ENCODE measurements around the gene GABPB1.

GABPB1 gene

DNA sequence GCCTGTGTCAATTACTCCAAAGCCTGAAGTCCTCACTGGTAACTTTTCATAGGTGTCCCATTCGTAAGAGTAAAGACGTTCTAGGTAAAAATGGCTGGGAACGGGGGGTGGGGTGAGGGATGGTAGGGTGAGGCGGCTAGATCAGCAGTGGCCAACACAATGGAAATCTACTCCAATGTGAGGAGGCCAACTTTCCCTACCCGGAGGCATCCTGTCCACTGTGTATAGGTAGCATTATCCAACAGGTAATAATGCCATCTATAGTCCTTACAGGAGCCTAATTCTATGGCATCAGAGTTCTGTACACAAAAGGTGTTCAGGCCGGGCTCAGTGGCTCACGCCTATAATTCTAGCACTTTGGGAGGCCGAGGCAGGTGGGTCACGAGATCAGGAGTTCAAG, 118.6 kb downstream of the GABPB1 start:
- DNase-seq = no peak

- no peak for DNase-seq
Observed at GRCh38 chr15:50235794-50236193, 119.2 kb downstream of the GABPB1 start.

DNA sequence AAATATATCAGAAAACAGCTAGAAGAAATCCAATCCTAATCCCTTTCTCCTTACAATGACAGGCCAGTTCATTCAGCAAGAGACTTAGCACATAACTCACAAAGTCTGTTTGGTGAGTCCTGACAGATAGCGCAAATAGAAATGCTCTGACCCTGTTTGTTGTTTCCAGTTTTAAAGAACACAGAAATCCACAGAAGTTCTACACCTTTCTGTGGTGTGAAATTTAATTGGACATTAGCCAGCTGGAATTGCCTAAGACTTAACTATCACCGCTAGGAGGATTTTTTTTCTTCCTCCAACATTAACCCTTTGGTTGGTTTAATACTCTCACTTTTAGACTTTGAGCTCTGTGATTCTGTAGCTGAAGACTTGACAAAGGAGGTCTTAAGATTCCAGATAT, 120.2 kb downstream of the GABPB1 start:
- no peak for DNase-seq

DNA sequence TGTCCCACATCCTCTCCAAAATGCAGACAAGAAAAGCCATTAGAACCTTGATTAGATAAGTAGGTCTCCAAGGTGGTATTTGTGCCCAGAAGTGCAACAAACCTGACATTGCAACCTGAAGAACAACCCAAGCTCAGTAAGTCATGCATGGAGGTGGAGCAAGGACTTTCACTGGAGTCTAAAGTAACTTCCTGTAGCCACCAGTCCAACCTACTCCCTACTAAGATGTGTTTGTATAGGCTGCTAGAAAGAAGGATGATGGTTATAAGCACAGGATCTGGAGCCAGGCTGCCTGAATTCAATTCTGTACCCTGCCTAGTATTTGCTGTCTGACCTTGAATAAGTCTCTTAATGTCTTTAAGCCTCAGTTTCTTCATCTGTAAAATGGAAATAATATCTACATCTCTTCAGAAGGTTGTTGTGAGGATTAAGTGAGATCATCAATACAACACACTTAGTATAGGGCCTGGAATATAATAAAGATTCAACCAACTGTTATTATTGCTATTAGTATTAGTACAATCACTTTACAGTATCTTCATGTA, 121.7 kb downstream of the GABPB1 start:
- DNase-seq = no peak

GRCh38 chr15:50232791-50233190, 122.2 kb downstream of the GABPB1 start:
- DNase-seq = no peak

DNA sequence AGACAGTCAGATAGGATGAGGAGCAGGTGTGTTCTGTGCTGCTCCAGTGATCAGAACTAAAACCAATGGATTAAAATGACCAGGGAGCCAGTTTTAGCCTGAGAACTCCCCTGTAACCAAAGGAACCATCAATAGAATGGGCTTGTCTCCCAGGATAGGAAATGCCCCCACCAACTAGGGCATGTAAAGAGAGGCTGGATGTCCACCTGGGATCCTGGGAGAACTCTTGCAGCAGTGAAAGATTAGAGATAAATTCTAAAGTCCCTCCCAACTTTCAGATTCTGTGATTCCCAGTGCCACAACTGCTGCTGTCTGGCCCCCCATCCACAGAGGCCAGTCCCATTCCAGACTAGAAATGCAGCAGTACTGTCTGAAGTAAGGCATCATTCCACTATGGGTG, 123.2 kb downstream of the GABPB1 start:
- no peak for DNase-seq

DNA sequence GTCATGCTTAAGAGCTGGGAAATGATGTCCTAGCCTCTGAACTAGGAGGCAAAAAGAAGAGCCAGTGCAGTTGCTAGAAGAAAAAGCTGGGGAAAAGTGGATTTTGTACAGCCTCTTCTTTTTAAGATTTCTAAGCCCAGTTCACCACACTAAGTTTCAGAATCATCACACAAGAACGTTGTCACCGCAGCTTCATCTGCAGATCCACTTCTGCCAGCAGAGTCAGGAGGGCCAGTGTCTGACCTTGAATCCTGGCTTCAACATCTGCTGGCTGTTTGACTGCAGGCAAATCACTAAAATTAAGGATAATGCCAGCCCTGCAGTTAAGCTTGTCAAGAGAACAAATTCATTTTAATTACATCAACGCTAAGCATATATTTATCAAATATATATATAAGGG, 125.7 kb downstream of the GABPB1 start:
- DNase-seq = no peak

DNA sequence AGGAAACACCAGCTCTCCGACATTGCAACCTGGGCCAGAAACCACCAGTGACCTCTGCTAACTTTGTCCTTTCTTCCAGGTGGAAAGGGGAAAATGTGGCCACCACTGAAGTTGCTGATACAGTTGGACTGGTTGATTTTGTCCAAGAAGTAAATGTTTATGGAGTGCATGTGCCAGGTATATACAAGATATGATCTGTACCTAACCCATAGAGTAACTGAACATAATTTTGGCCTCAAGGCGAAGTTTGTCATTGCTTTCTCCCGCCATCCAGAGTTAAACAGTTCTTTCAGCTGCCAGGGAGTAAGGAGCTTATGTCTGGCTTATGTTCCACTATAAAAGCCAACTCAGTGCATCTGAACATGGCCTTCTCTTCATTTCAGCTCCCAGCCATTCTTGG, 126.1 kb downstream of the GABPB1 start:
- no peak for DNase-seq

GRCh38 chr15:50227076-50227475, 127.9 kb downstream of the GABPB1 start:
- DNase-seq = no peak

DNA sequence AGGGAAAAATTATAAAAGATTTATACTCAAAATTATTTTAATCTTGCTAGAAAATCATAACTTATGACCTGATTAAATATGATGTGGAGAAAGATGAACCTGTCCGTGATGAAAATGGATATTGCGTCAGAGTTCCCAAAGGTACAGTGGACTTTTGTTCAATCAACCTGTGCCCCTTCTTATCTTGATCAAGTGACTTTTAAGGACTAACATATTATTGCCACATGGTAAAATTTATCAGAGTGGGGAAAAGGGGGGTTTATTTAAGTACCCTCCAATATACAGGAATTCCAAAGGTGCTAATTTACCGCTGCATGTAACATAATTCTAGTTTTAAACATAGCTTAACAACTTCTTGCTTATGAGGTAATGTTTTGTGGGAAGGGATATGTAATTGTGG, 129.1 kb downstream of the GABPB1 start:
- no peak for DNase-seq
